ENCODE data around the gene BRMS1.

BRMS1 gene

DNA sequence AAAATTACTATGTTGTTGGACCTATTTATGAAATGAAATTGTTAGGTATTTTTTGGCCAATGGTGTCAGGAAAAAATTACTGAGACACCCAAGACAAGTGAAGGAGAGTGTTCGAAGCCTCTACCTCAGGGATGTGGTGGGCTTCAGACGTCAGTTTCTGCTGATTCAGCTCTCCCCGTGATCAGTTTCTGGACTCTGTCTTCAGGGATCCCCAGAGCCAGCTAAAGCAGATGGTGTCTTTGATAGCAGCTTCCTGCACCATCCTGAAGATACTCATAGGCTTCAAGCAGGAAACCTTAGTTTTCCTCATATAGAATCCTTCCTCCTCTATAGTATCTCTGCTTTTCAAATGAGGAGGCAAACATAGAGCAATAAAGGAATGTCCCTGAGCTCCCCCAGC lies 35.4 kb downstream of the BRMS1 start:
- no peak for DNase-seq (ENCODE audit: low read depth in 2 of 2)

DNA sequence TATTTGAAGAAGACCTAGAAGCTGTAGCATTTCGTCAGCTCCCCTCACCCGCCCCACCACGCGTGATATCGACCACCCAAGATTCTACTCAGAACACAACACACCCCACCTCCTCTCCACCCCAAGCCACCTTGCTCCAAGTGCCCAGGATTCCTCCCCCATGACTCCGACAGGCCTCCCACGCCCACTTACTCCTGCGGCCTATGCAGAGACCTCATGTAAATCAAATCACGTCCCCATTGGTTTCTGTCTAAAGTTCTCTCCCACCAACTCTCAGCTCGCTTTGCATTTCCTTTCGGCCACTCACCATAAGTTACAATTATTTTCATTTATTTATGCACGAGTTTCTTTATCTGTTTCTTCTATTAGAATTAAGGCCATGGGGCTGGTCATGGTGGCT lies 42.2 kb downstream of the BRMS1 start:
- DNase-seq (ENCODE audit: low read depth in 2 of 2), result no peak

DNA sequence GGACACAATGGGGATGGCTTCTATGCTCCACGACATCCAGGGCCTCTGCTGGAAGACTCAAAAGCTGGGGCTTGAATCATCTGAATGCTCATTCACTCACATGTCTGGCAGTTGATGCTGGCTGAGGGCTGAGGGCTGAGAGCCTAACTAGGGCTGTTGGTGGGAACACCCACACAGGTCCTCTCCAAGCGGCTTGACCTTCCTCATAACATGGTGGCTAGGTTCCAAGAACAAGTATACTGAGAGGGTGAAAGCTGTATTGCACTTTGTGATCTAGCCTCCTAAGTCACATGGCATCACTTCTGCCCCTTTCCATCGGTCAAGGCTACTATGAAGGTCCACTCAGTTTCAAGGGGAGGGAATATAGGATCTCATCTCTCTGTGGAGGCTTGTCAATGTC lies 45.7 kb downstream of the BRMS1 start:
- DNase-seq (ENCODE audit: low read depth in 2 of 2), result no peak

DNA sequence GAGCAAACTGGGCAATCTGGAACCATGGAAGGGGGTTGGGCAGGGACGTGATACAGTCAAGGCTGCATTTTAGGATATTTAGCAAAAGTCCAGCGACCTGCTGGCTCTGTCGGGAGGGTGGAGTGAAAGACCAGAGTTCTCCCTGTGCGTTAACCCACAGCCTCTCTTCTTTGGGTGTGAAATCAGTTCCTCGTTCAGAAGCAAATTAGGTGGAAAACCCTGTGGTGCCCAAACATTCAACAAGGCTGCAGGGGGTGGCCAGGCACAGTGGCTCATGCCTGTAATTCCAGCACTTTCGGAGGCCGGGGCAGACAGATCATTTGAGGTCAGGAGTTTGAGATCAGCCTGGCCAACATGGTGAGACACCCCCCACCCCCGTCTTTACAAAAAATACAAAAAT lies 47.3 kb downstream of the BRMS1 start:
- no peak for DNase-seq (ENCODE audit: low read depth in 2 of 2)

- DNase-seq (ENCODE audit: low read depth in 2 of 2), result no peak
Measured at GRCh38 chr11:66294626-66295620, 50.0 kb downstream of the BRMS1 start.

- DNase-seq (ENCODE audit: low read depth in 2 of 2), result no peak
Measured at GRCh38 chr11:66293777-66294625, 50.9 kb downstream of the BRMS1 start.

- DNase-seq (ENCODE audit: low read depth in 2 of 2), result no peak
Measured at GRCh38 chr11:66293352-66293751, 51.6 kb downstream of the BRMS1 start.

DNA sequence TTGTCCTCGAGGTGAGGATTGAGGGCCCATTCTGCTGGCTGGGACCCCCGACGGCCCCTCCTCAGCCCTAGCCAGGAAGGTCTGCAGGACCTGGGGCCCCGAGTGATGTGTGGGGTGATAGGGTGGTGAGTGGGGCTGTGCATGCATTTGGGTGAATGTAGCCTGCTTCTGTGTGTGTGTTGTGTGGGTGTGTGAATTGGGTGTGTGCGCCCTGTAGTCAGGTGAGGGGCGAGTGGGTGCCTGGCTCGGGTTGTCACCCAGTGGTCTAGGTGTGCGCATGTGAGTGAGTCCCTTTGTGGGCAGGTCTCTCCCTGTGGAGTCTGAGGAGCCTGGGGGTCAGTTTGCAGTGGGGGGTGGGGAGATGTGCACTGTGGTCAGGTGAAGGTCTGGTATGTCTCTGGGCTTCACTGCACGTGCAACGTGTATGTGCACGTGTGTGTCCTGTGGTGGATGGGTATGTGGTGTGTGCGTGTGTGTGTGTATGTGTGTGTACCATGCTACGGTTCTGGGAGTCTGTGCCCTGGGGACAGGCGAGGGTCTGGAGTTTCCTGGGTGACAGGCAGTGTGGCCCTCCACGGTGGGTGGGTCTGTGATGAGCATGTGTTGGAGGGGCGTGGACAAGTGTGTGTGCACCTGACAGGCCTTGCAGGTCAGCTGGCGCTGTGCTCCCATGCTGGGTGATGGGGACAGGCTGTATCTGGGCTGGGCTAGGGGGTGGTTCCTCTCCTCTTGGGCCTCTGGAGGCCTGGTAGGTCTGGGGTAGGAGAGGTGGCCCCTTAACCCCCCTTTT lies 52.2 kb downstream of the BRMS1 start:
- DNase-seq (ENCODE audit: low read depth in 2 of 2), result no peak

DNA sequence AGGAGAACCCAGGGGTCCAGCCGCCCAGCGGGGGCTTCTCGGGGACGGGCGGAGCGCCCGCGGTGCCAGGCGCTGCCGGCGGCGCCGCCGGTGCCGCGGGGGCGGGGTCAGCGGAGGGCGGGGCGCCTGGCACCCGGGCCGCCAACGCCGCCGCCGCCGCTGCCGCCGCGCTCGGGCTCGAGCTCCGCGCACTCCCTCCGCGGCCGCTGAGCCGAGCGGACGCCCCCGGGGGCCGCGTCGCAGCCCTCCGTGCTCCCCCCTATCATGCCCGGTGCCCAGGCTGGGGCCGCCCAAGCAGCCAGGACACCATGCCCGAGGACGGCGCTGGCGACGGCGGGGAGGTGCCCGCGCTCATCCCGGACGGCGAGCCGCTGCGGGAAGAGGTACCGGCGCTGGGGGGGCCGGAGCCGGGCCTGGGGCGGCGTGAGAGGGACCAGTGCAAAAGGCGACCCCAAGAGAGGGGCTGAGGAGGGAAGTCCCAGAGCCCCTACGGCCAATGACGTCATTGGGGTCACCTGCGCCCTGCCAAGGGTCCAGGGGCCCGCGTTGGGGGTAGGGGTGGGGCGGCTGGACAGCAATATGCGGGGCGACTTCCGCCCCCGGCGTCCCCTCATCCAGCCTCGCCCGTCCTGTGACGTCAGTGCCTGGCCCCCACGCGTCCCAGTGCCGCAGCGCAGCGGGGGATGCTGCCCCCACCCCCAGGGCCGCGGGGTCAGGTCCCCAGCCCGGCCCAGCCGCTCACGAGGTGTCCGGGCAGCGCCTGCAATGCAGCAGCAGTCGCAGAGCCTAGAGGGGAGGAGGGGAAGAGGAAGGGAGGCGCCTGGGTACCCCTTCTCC lies 53.0 kb downstream of the BRMS1 start, which contains the start of gene TMEM151A:
Gene TMEM151A (plus strand): TSS at position 189 of the 837 bp plus-strand sequence. CDS start 120 bp downstream, at position 309.
- DNase-seq (ENCODE audit: low read depth in 2 of 2), result no peak

DNA sequence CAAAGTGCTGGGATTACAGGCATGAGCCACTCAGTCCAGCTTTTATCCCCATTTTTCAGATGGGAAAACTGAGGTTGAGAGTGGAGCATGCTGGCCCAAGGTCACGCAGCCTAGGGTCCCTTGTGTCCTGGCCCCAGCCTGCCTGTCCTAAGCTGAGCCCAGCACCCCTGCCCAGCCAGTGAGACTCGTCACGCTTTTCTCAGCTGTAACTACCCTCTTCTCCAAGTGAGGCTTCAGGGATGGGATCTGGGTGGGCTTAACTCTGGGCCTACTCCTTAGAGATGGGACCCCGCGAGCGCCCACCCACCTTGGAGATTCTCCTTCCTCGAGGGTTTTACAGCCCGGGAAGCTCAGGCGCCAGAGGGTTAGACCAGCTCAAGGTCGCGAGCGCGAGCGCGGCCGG lies 53.6 kb downstream of the BRMS1 start:
- DNase-seq (ENCODE audit: low read depth in 2 of 2), result no peak

DNA sequence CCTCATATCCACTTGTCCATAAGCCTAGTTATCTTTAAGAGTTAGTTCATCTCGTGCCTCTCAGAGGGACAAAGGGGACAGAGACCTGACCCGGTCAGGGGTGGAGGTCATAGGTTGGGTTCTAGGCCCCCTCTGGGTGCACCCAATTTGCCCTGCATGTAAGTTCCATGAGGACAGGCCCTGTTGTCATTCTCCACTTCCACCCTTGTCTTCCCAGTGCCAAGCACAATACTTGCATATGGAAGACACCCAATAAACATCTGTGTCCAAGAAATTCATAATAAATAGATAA lies 54.6 kb downstream of the BRMS1 start:
- DNase-seq (ENCODE audit: low read depth in 2 of 2), result no peak

DNA sequence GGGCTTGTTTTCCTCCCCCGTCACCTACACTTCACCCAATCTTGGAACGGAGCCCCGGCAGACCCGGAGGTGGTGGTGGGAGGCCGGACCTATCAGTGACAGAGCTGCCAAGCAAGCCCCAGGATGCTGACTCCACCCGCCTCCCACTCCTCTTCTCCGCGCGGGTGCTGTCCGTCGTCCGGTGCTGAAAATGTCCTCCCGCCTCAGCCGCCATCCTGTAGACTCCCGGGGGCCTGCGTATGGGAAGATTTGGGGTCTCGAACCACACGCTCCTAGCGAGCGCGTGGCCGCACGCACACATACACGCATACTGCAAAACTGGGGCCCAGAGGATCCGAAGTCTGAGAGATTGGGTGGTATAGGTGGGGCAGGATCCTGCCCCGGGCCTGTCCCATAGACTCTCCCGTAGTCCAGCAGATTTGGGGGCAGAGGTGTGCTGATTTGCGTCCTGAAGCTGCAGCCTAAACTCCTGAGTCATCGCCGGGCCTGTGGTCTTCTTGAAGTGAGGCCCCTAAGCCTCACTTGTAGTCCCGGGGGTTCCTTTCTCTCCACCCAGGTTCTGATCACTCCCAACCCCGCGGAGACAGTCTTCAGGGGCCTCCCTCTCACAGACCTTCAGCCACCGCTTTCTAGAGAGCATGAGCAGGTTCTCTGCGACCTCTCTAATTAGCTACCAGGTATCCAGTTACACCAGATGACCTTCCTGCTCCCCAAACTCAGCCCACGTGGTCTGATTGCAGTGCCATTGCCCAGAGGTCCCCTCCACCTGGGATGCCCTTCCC lies 55.2 kb downstream of the BRMS1 start:
- peak; percentile 29 to 62 for DNase-seq (ENCODE audit: low read depth in 2 of 2)

GRCh38 chr11:66288671-66289547 lies 56.0 kb downstream of the BRMS1 start, which contains the start of gene YIF1A:
TSS of gene YIF1A (minus strand) at chr11:66289143. CDS start at chr11:66288985, 158 bp downstream.
- DNase-seq (ENCODE audit: low read depth in 2 of 2), result peak; percentile 91 to 97

GRCh38 chr11:66287889-66288670 lies 56.8 kb downstream of the BRMS1 start:
- no peak for DNase-seq (ENCODE audit: low read depth in 2 of 2)

Measured in stimulated activated CD4-positive, alpha-beta T cell treated with anti-CD3 and anti-CD28 coated beads, Interleukin-1b, Interleukin-23, amount 100 ng/mL, for 1 hour (primary cell).